Common myeloid progenitor, CD34-positive (primary cell): ENCODE measurements around the gene ATOSB.

ENCODE experiments used
- CTCF ChIA-PET: fragments of 350-600 bp; sonication (Branson Sonifier 250); formaldehyde crosslinking; loops from one replicate; lab custom pipeline; 2021; ENCODE audit warnings: antibody characterized with exemption; lab: Charles Lee
- POLR2A ChIA-PET: fragments of 350-600 bp; sonication (Branson Sonifier 250); formaldehyde crosslinking; loops from one replicate; lab custom pipeline; 2021; ENCODE audit warnings: antibody characterized with exemption; lab: Charles Lee
- DNase-seq, 3 donors: peaks; one replicate each; pipeline versions ENCODE4 v3.0.0 to v3.0.0-alpha.2; 2013
- H3K27ac ChIP-seq, 2 experiments: 1 replicate in 1 of 2; 2 replicates in 1 of 2; pipeline ENCODE4 v1.7.0; 2013; ENCODE audit warnings: inconsistent platforms in 2 of 2, low read length in 2 of 2, mild to moderate bottlenecking in 2 of 2, low read depth in 1 of 2, moderate library complexity in 1 of 2; ENCODE audit not compliant: severe bottlenecking in 2 of 2, insufficient read depth in 1 of 2, poor library complexity in 1 of 2
- H3K27me3 ChIP-seq, 5 experiments: replicated peaks in 2 of 5; 1 replicate in 3 of 5; 2 replicates in 2 of 5; pipeline versions ENCODE4 v1.6.1 to v1.7.0; 2013; ENCODE audit warnings: low read length in 4 of 5, mild to moderate bottlenecking in 2 of 5, moderate library complexity in 2 of 5, inconsistent platforms in 1 of 5; ENCODE audit not compliant: insufficient read depth in 5 of 5, control insufficient read depth in 4 of 5
- H3K36me3 ChIP-seq, 4 experiments: 1 replicate in 2 of 4; 2 replicates in 2 of 4; pipeline versions ENCODE4 v1.6.1 to v1.7.0; 2013; ENCODE audit warnings: low read length in 3 of 4, control low read depth in 1 of 4, mild to moderate bottlenecking in 1 of 4; ENCODE audit not compliant: control insufficient read depth in 4 of 4, insufficient read depth in 4 of 4
- H3K4me1 ChIP-seq, 4 experiments: 1 replicate in 3 of 4; 2 replicates in 1 of 4; pipeline versions ENCODE4 v1.6.1 to v1.7.1; 2013; ENCODE audit warnings: low read length in 3 of 4, mild to moderate bottlenecking in 3 of 4, control low read depth in 1 of 4, inconsistent platforms in 1 of 4, moderate library complexity in 1 of 4; ENCODE audit not compliant: control insufficient read depth in 4 of 4, insufficient read depth in 4 of 4; ENCODE audit errors: control extremely low read depth in 1 of 4
- H3K4me3 ChIP-seq, 7 experiments: 1 replicate in 4 of 7; 2 replicates in 3 of 7; pipeline versions ENCODE4 v1.5.1 to v1.7.0; 2013; ENCODE audit warnings: mild to moderate bottlenecking in 7 of 7, low read length in 6 of 7, moderate library complexity in 6 of 7, inconsistent platforms in 2 of 7, low read depth in 2 of 7, control low read depth in 1 of 7; ENCODE audit not compliant: insufficient read depth in 4 of 7, control insufficient read depth in 1 of 7; ENCODE audit errors: extremely low read depth in 1 of 7
- H3K9me3 ChIP-seq, 5 experiments: 1 replicate in 4 of 5; 2 replicates in 1 of 5; pipeline versions ENCODE4 v1.6.1 to v1.7.1; 2013; ENCODE audit warnings: low read length in 4 of 5, mild to moderate bottlenecking in 2 of 5, inconsistent platforms in 1 of 5, low read depth in 1 of 5, moderate library complexity in 1 of 5; ENCODE audit not compliant: control insufficient read depth in 4 of 5, insufficient read depth in 2 of 5; ENCODE audit errors: control extremely low read depth in 1 of 5
- WGBS: methylation state at CpG from one replicate; pipeline ENCODE4 v1.1.5; 2013; ENCODE audit not compliant: insufficient coverage; 5-methylcytosine and 5-hydroxymethylcytosine counted together

The ATOSB gene

GRCh38 chr9:35056571-35057270 is 58.9 kb downstream of the ATOSB start:
- CTCF ChIA-PET, result interaction anchor here (0.9 to 2.0 kb wide), 4 partner anchors 10 to 157 kb away, joined by 3 to 4 read pairs (median 4); no protein-coding TSS in a partner anchor

GRCh38 chr9:35054871-35055644 is 60.6 kb downstream of the ATOSB start:
- DNase-seq, result peak in 1 of 3 donors; percentile 31
- Histone ChIP-seq H3K4me3 (no peak overlapping the region), H3K9me3 (no peaks in the 10 kb centered on the region), H3K27me3 (no peaks in the 10 kb centered on the region), H3K27ac (no peak overlapping the region), H3K4me1 (no peaks in the 10 kb centered on the region), H3K36me3 (peaks cover 38 to 69% (median 49%) of the 10 kb centered on the region in 4 experiments)
- ChIA-PET CTCF (interaction anchor here (2.3 kb wide), 1 partner anchor 41 kb away, joined by 9 read pairs; the partner anchor contains the start of gene PIGO), POLR2A (interaction anchor here (0.6 to 0.9 kb wide), 3 partner anchors 9 to 25 kb away, joined by 3 read pairs; partner anchors contain the start of gene FANCG)
- WGBS, result 95% methylated on average over 9 of the region's 14 CpGs

More at GRCh38 chr9:35056571-35057270, 58.9 kb downstream of the ATOSB start:
- H3K9me3 ChIP-seq, result no peaks in the 10 kb centered on the region
- H3K27me3 ChIP-seq, result no peaks in the 10 kb centered on the region
- peaks cover 51 to 83% (median 64%) of the 10 kb centered on the region in 4 experiments for H3K36me3 ChIP-seq
- no peak overlapping the region for H3K27ac ChIP-seq
- H3K4me1 ChIP-seq, result no peaks in the 10 kb centered on the region
- H3K4me3 ChIP-seq, result no peak overlapping the region
- 97% methylated on average over 6 of the region's 9 CpGs for WGBS
- POLR2A ChIA-PET, result interaction anchor here (1.2 kb wide), 1 partner anchor 12 kb away, joined by 3 read pairs; no protein-coding TSS in a partner anchor
- peak in 1 of 3 donors; percentile 23 for DNase-seq

- H3K36me3 ChIP-seq, result peaks cover 32 to 67% (median 44%) of the 10 kb centered on the region in 4 experiments
- no peaks in the 10 kb centered on the region for H3K9me3 ChIP-seq
- peak in 1 of 3 donors; percentile 28 for DNase-seq
- H3K27ac ChIP-seq, result no peak overlapping the region
- H3K27me3 ChIP-seq, result no peaks in the 10 kb centered on the region
- no peaks in the 10 kb centered on the region for H3K4me1 ChIP-seq
- POLR2A ChIA-PET, result interaction anchor here (0.9 kb wide), 1 partner anchor 7 kb away, joined by 6 read pairs; no protein-coding TSS in a partner anchor
- H3K4me3 ChIP-seq, result no peak overlapping the region
- 100% methylated on average over 2 of the region's 5 CpGs for WGBS
- CTCF ChIA-PET, result interaction anchor here (1.3 to 3.9 kb wide), 3 partner anchors 10 to 41 kb away, joined by 3 to 21 read pairs (median 9); partner anchors contain the start of gene PIGO
Measured at GRCh38 chr9:35054185-35054835, 61.4 kb downstream of the ATOSB start.
